ENCODE data around the gene MALT1.
A peak's percentile ranks its signal among the peaks of the same experiment; 100 is the strongest.

The MALT1 gene

DNA sequence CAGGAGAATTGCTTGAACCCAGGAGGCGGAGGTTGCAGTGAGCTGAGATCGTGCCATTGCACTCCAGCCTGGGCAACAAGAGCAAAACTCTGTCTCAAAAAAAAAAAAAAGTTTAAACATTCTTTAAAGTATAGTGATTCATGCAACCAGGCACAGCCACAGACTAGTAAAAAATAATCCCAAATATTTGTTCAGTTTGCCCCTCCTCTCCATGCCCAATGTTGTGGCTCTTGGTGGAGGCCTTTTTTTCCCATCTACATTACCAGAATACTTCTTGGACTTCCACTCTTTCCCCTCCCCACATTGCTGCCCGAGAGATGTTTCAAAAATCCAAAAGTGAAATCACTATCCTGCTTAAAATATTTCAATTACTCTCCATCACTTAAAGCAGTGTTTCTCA is 5.1 kb upstream of the MALT1 start:
- TF ChIP-seq CTCF (IDR thresholded peaks at IDR 0.05): no peak
- TF ChIP-seq ZFX (IDR thresholded peaks at IDR 0.05; ENCODE audit: borderline replicate concordance): no peak
- no peak overlapping the region for H3K27ac ChIP-seq

DNA sequence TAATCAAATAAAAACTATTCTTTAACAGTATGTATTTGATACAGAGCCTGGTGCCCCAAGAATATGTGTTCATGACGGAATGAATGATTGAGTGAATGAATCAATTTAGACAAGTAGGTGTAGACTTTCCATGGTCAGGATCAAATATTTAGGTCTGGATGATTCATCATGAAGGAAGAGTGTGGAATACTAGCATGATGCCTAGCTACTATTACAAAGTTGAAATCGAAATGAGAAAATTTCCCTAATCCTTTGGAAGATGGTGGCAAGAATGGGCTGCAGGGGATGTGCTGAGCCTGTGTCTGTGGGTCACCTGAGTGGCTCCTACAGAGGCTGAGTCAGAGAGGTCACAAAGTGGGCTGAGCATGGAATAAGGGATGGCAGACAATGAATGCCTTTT is 3.1 kb upstream of the MALT1 start:
- H3K27ac ChIP-seq: no peak overlapping the region
- no peak for TF ChIP-seq ZFX (IDR thresholded peaks at IDR 0.05; ENCODE audit: borderline replicate concordance)
- no peak for TF ChIP-seq CTCF (IDR thresholded peaks at IDR 0.05)

DNA sequence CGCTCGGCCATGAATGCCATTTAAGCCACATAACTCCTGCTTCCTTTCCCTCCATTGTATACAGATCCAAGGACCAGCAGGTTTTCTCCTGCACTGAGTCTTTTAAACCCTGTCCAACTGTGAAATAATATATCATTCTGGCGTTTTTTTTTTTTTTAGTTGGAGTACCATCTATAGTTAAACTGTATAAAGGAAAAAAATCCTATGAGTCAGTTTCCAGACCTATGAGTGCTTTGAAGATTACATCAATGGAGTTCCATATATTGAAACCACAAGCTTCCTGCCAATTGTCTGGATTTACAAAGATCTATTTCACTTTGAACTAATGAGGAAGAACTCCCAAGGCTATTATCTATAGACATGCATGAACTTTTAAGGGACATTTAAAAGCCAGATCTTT is 2.4 kb upstream of the MALT1 start:
- no peak for TF ChIP-seq ZFX (IDR thresholded peaks at IDR 0.05; ENCODE audit: borderline replicate concordance)
- TF ChIP-seq CTCF (IDR thresholded peaks at IDR 0.05): no peak
- H3K27ac ChIP-seq: no peak overlapping the region

DNA sequence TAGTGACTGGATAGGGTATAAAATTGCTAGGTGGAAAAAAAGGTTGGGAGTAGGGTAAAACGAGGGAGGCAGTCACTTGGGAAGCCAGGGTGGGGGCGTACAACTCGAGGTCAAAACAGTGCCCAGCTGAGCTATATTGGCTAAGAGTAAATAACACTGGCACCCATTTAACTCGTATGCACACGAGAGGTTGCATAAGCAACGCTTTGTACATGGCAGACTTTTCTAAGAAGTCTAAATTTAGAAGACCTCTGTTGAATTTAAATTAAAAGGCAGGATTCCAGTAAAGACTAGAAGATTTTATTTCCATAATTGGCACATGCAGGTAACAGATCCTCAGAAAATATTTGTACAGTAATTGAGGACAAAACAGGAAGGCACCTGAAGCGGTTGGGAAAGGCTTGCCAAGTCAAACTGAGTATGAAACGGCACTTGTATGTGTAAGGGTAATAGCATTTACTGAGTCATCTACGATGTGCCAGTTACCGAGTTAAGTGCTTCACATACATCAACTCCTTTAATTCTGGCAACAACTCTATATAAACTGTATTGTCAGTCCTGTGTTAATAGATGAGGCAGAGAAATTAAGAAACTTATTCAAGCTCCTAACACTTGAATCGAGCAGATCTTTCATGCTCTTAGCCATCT is 1.4 kb upstream of the MALT1 start:
- no peak for TF ChIP-seq CTCF (IDR thresholded peaks at IDR 0.05)
- TF ChIP-seq ZFX (IDR thresholded peaks at IDR 0.05; ENCODE audit: borderline replicate concordance): no peak
- H3K27ac ChIP-seq: peak overlapping the region; percentile 65

DNA sequence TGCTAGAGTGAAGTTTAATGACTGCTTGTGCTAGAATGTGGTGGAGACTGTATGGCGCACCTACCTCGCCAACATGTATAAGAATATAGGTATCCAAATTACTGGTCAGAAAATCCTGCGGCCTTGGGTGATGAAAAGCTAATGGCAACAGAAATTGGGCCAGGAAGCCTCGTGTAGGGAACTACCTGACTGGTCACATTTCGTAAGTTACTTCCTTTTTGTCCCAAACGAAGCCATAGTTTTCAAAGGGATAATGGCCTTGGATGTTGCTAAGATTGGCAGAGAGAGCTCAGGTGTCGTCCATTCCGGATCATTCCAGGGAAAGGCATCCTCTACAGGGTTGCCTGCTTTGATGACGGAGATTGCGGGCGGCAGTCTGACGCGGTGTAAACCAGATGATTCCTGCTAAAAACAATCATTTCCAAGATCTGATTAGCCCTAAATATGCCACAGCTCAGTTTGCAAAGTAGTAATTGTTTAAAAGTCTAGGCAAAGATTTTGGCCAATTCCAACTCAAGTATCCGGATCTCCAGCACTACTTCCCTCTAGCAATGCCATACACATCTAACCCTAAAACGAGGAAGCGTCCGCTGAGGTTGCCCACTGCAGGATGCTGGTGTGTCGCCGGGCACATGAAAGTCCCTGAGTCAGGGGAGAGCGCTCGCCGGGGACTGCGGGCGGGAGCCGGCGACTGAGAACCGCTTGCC is 708 bp upstream of the MALT1 start:
- TF ChIP-seq ZFX (IDR thresholded peaks at IDR 0.05; ENCODE audit: borderline replicate concordance): no peak
- no peak for TF ChIP-seq CTCF (IDR thresholded peaks at IDR 0.05)
- peak overlapping the region; percentile 65 for H3K27ac ChIP-seq

DNA sequence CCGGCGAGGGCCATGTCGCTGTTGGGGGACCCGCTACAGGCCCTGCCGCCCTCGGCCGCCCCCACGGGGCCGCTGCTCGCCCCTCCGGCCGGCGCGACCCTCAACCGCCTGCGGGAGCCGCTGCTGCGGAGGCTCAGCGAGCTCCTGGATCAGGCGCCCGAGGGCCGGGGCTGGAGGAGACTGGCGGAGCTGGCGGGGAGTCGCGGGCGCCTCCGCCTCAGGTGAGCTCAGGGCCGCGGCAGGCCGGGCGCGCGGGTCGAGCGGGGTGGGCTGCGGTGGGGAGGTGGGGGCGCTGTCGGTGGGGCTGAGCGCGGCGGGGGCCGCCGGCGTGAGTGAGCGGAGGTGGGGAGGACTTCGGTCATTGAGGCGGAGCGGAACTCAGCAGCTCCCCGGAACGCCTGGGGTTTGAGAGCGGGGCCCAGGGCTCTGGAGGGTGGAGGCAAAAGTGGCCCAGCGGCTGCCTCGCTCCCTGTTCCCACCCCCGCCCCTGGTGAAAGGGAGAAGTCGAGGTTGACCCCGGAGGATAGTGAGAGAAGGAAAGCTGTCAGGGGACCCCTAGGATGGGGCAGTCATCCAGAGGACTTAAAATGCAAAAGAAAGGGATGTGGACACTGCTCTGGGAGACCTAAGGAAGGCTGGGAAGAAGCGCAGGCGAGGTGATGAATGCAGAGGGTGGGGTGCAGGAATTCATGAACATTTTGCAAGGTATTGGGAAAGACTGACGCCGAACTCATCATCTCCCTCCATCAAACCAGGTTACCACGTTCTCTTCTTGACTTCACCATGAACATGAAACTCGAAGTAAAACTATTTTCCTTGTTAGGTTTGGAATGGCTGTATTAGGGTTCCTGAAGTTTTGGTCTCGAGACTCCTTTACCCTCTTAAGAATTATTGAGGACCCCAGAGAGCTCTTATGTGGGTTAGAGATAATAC is 633 bp downstream of the MALT1 start:
- no peak for TF ChIP-seq ZFX (IDR thresholded peaks at IDR 0.05; ENCODE audit: borderline replicate concordance)
- TF ChIP-seq CTCF (IDR thresholded peaks at IDR 0.05): peak; percentile 23; the same call in 1 of the 2 replicates
- H3K27ac ChIP-seq: peak overlapping the region; percentile 65
